Loucy (cell line): Measurements from ENCODE around the gene DCLK2.

Source experiments
- H2AFZ ChIP-seq: fragments of 200-600 bp; sonication (generic); 2 replicates; pipeline ENCODE4 v1.6.0; 2016; ENCODE audit warnings: antibody characterized with exemption, mild to moderate bottlenecking, low read length, moderate library complexity
- H3F3A ChIP-seq: fragments of 200-600 bp; 2 replicates; pipeline ENCODE4 v1.6.0; 2016; ENCODE audit warnings: antibody characterized with exemption, low read depth, mild to moderate bottlenecking
- H3K27me3 ChIP-seq: fragments of 200-600 bp; sonication (generic); 2 replicates; pipeline ENCODE4 v1.6.1; 2014; ENCODE audit warnings: low read length, mild to moderate bottlenecking; ENCODE audit not compliant: insufficient read depth, poor library complexity, severe bottlenecking
- H3K36me3 ChIP-seq: fragments of 200-600 bp; sonication (generic); 2 replicates; pipeline ENCODE4 v1.6.1; 2016; ENCODE audit warnings: low read length; ENCODE audit not compliant: insufficient read depth
- H3K4me1 ChIP-seq: fragments of 200-600 bp; sonication (generic); 2 replicates; pipeline ENCODE4 v1.5.1; 2014; ENCODE audit warnings: low read length, mild to moderate bottlenecking; ENCODE audit not compliant: insufficient read depth, poor library complexity, severe bottlenecking
- H3K4me2 ChIP-seq: fragments of 200-600 bp; sonication (generic); 2 replicates; pipeline ENCODE4 v1.6.0; 2014; ENCODE audit warnings: antibody characterized with exemption, low read length, low read depth, mild to moderate bottlenecking; ENCODE audit not compliant: poor library complexity, severe bottlenecking
- H3K4me3 ChIP-seq: fragments of 200-600 bp; sonication (generic); 2 replicates; pipeline ENCODE4 v1.5.1; 2014; ENCODE audit warnings: low read length, mild to moderate bottlenecking, mixed read lengths; ENCODE audit not compliant: poor library complexity, severe bottlenecking
- H3K79me2 ChIP-seq: fragments of 200-600 bp; sonication (generic); 2 replicates; pipeline ENCODE4 v1.6.1; 2014; ENCODE audit warnings: low read length; ENCODE audit not compliant: insufficient read depth
- H3K9ac ChIP-seq: fragments of 200-600 bp; sonication (generic); 2 replicates; pipeline ENCODE4 v1.6.0; 2014; ENCODE audit warnings: mild to moderate bottlenecking, low read depth, low read length, moderate library complexity; ENCODE audit not compliant: poor library complexity, severe bottlenecking
- H3K9me2 ChIP-seq: fragments of 200-600 bp; sonication (generic); replicated peaks from 2 replicates; pipeline ENCODE4 v1.6.1; 2016; ENCODE audit warnings: low read depth, low read length, mixed read lengths
- H3K9me3 ChIP-seq: fragments of 200-600 bp; sonication (generic); 2 replicates; pipeline ENCODE4 v1.6.1; 2014; ENCODE audit warnings: mild to moderate bottlenecking, antibody characterized with exemption, low read length, low read depth; ENCODE audit not compliant: insufficient read depth
- H4K20me1 ChIP-seq: fragments of 200-600 bp; sonication (generic); 2 replicates; pipeline ENCODE4 v1.6.0; 2014; ENCODE audit warnings: antibody characterized with exemption, low read length, mild to moderate bottlenecking; ENCODE audit not compliant: insufficient read depth, poor library complexity, severe bottlenecking
- CTCF ChIP-seq: fragments of 200-600 bp; sonication (generic); conservative IDR thresholded peaks from 2 replicates; pipeline ENCODE4 v1.5.1; 2014; ENCODE audit warnings: mild to moderate bottlenecking, antibody characterized with exemption, low read length
- EZH2phosphoT487 ChIP-seq: fragments of 200-600 bp; IDR thresholded peaks from 2 replicates; pipeline ENCODE4 v1.6.1; 2018; ENCODE audit warnings: antibody characterized with exemption, mild to moderate bottlenecking, moderate library complexity, borderline replicate concordance

The DCLK2 gene

GRCh38 chr4:150080875-150081274 lies 2.6 kb downstream of the DCLK2 start:
- Histone ChIP-seq H2AFZ (no peak overlapping the region), H3K4me1 (no peaks in the 10 kb centered on the region), H3K27me3 (no peaks in the 10 kb centered on the region), H3K9me3 (no peaks in the 10 kb centered on the region), H3K9me2 (no peaks in the 10 kb centered on the region), H3K79me2 (no peaks in the 10 kb centered on the region), H3K4me3 (no peak overlapping the region), H4K20me1 (no peaks in the 10 kb centered on the region), H3K4me2 (no peak overlapping the region), H3K36me3 (no peaks in the 10 kb centered on the region), H3F3A (no peaks in the 10 kb centered on the region), H3K9ac (no peak overlapping the region)
- TF ChIP-seq EZH2phosphoT487 (no peak), CTCF (no peak)

GRCh38 chr4:150082241-150082640 lies 4.0 kb downstream of the DCLK2 start:
- H3K9ac ChIP-seq = no peak overlapping the region
- no peaks in the 10 kb centered on the region for H3K27me3 ChIP-seq
- H3K9me3 ChIP-seq = no peaks in the 10 kb centered on the region
- H3K36me3 ChIP-seq = no peaks in the 10 kb centered on the region
- no peak overlapping the region for H2AFZ ChIP-seq
- H3K4me1 ChIP-seq = no peaks in the 10 kb centered on the region
- no peaks in the 10 kb centered on the region for H4K20me1 ChIP-seq
- no peak for TF ChIP-seq EZH2phosphoT487
- TF ChIP-seq CTCF = no peak
- H3K4me3 ChIP-seq = no peak overlapping the region
- no peak overlapping the region for H3K4me2 ChIP-seq
- no peaks in the 10 kb centered on the region for H3K9me2 ChIP-seq
- H3K79me2 ChIP-seq = no peaks in the 10 kb centered on the region
- H3F3A ChIP-seq = no peaks in the 10 kb centered on the region

GRCh38 chr4:150087006-150087405 lies 8.8 kb downstream of the DCLK2 start:
- H3K9me3 ChIP-seq = no peaks in the 10 kb centered on the region
- no peaks in the 10 kb centered on the region for H3K79me2 ChIP-seq
- no peaks in the 10 kb centered on the region for H4K20me1 ChIP-seq
- no peaks in the 10 kb centered on the region for H3F3A ChIP-seq
- TF ChIP-seq CTCF (no peak), EZH2phosphoT487 (no peak)
- no peak overlapping the region for H3K9ac ChIP-seq
- no peak overlapping the region for H3K4me3 ChIP-seq
- no peaks in the 10 kb centered on the region for H3K36me3 ChIP-seq
- H3K27me3 ChIP-seq = no peaks in the 10 kb centered on the region
- no peak overlapping the region for H2AFZ ChIP-seq
- H3K4me2 ChIP-seq = no peak overlapping the region
- H3K4me1 ChIP-seq = no peaks in the 10 kb centered on the region
- H3K9me2 ChIP-seq = no peaks in the 10 kb centered on the region
